HepG2 (cell line): Measurements from ENCODE around the gene CCDC117. TPM values are rescaled to one million over a fixed set of nuclear protein-coding genes. Genes with fewer than 3 reads are reported as not detected.

Experiments
- BCL6 ChIP-seq: IDR thresholded peaks from 2 replicates; pipeline ENCODE4 v1.6.1; 2016; ENCODE audit warnings: missing genetic modification reagents, missing compliant biosample characterization
- CSRNP2 ChIP-seq: sonication (generic); formaldehyde crosslinking; conservative IDR thresholded peaks from 2 replicates; pipeline ENCODE4 v1.8.0; 2022; ENCODE audit warnings: low read depth, missing genetic modification reagents
- DMAP1 ChIP-seq: IDR thresholded peaks from 2 replicates; pipeline ENCODE4 v1.6.1; 2016
- FOSL2 ChIP-seq: sonication (generic); formaldehyde crosslinking; IDR thresholded peaks from 2 replicates; pipeline ENCODE4 v1.4.0; 2020; ENCODE audit warnings: missing genetic modification reagents
- KDM4B ChIP-seq: sonication (generic); formaldehyde crosslinking; IDR thresholded peaks from 2 replicates; pipeline ENCODE4 v1.4.0; 2020; ENCODE audit warnings: missing genetic modification reagents
- KLF16 ChIP-seq, 2 experiments: sonication (generic) in 1 of 2; formaldehyde crosslinking in 1 of 2; IDR thresholded peaks; 2 replicates each; pipeline versions ENCODE4 v1.6.1 to v1.8.0; 2016 to 2023; ENCODE audit warnings: missing genetic modification reagents in 2 of 2, missing compliant biosample characterization in 1 of 2
- SKIL ChIP-seq: sonication (generic); formaldehyde crosslinking; IDR thresholded peaks from 2 replicates; pipeline ENCODE4 v1.8.0; 2022; ENCODE audit warnings: missing genetic modification reagents, mild to moderate bottlenecking, moderate library complexity, borderline replicate concordance
- ZBTB46 ChIP-seq: sonication (generic); formaldehyde crosslinking; IDR thresholded peaks from 2 replicates; pipeline ENCODE4 v1.4.0; 2020; ENCODE audit warnings: mild to moderate bottlenecking, missing genetic modification reagents, borderline replicate concordance
- ZFP36L1 ChIP-seq: sonication (generic); formaldehyde crosslinking; IDR thresholded peaks from 2 replicates; pipeline ENCODE4 v1.8.0; 2022; ENCODE audit warnings: mild to moderate bottlenecking, missing genetic modification reagents, moderate library complexity
- ZNF253 ChIP-seq: sonication (generic); formaldehyde crosslinking; IDR thresholded peaks from 2 replicates; pipeline ENCODE4 v1.8.0; 2022; ENCODE audit warnings: mild to moderate bottlenecking, missing genetic modification reagents, borderline replicate concordance
- ZNF318 ChIP-seq: sonication (generic); formaldehyde crosslinking; IDR thresholded peaks from 2 replicates; pipeline ENCODE4 v1.4.0; 2020; ENCODE audit warnings: mild to moderate bottlenecking, missing genetic modification reagents
- ZNF430 ChIP-seq: sonication (generic); formaldehyde crosslinking; IDR thresholded peaks from 2 replicates; pipeline ENCODE4 v1.9.0; 2021; ENCODE audit warnings: mild to moderate bottlenecking, missing genetic modification reagents
- ZNF44 ChIP-seq: sonication (generic); formaldehyde crosslinking; IDR thresholded peaks from 2 replicates; pipeline ENCODE4 v1.5.1; 2020; ENCODE audit warnings: mild to moderate bottlenecking, missing genetic modification reagents
- ZNF724P ChIP-seq: sonication (generic); formaldehyde crosslinking; IDR thresholded peaks from 2 replicates; pipeline ENCODE4 v1.8.0; 2022; ENCODE audit warnings: missing genetic modification reagents, borderline replicate concordance
- ZNF792 ChIP-seq: IDR thresholded peaks from 2 replicates; pipeline ENCODE4 v1.6.1; 2016
- ZNF878 ChIP-seq: sonication (generic); formaldehyde crosslinking; IDR thresholded peaks from 2 replicates; pipeline ENCODE4 v1.8.1; 2023; ENCODE audit warnings: mild to moderate bottlenecking, missing genetic modification reagents, moderate library complexity
- polyA plus RNA-seq, 8 experiments: library from polyadenylated mRNA; depleted of rRNA in 3 of 8; stranded (reverse) in 7 of 8; unstranded in 1 of 8; fragments of >200 nt; fragmentation: Illumina TruSeq in 4 of 8; extraction: Trizol in 4 of 8; gene quantifications; 2 replicates each; pipeline versions ENCODE4 v1.2.1 to v1.2.3, GENCODE V29; 2011 to 2016; ENCODE audit warnings: low read depth in 4 of 8, missing spikeins in 1 of 8, mixed read lengths in 1 of 8; ENCODE audit not compliant: insufficient read depth in 1 of 8
- total RNA-seq, 5 experiments: library from RNA; depleted of rRNA; stranded (reverse); fragments of >200 nt; fragmentation: Illumina TruSeq; extraction: Trizol; gene quantifications; 2 replicates each; pipeline ENCODE4 v1.2.3, GENCODE V29; 2016; ENCODE audit warnings: low read depth in 1 of 5

CCDC117 gene
- total and polyA plus RNA-seq, 2 of the 13 experiments (the other 11 are each of a cell fraction or from before 2014, with no cell fraction given) = 12.6 to 34.2 TPM

GRCh38 chr22:28759861-28760560 lies 12.5 kb upstream of the CCDC117 start (continued):
- TF ChIP-seq ZBTB46 (CRISPR knock-in tag) = no peak
- TF ChIP-seq SKIL (CRISPR knock-in tag) = no peak
- TF ChIP-seq CSRNP2 (CRISPR knock-in tag) = no peak
- TF ChIP-seq ZNF318 (CRISPR knock-in tag) = no peak
- TF ChIP-seq ZNF44 = no peak
- no peak for TF ChIP-seq ZNF878 (CRISPR knock-in tag)
- TF ChIP-seq ZNF253 (CRISPR knock-in tag) = no peak
- TF ChIP-seq DMAP1 = no peak
- peak in 1 of 2 experiments; percentile 23; a peak in 1 of 4 replicates for TF ChIP-seq KLF16 (CRISPR knock-in tag; IDR thresholded peaks at IDR 0.05)
- TF ChIP-seq ZNF724P (CRISPR knock-in tag) = no peak
- TF ChIP-seq ZNF430 (CRISPR knock-in tag) = no peak
- no peak for TF ChIP-seq ZFP36L1 (CRISPR knock-in tag)
- peak; percentile 76 for TF ChIP-seq FOSL2
- no peak for TF ChIP-seq KDM4B (CRISPR knock-in tag)
- TF ChIP-seq BCL6 = peak; percentile 79
- TF ChIP-seq ZNF792 (CRISPR knock-in tag) = no peak
